NCI-H345 treated with DMSO at 0.1 percent for 48 hours (cell line): ENCODE results near the gene SPRR2B.
"Not testable (repeated sequence)": the region's sequence is repeated elsewhere in the genome, so short reads cannot be mapped to it uniquely, and the experiment has no call there.

Experiments
- DNase-seq: peaks from one replicate; lab custom pipeline; 2025; ENCODE audit not compliant: unreplicated experiment; lab: John Stamatoyannopoulos, UW

Gene SPRR2B

DNA sequence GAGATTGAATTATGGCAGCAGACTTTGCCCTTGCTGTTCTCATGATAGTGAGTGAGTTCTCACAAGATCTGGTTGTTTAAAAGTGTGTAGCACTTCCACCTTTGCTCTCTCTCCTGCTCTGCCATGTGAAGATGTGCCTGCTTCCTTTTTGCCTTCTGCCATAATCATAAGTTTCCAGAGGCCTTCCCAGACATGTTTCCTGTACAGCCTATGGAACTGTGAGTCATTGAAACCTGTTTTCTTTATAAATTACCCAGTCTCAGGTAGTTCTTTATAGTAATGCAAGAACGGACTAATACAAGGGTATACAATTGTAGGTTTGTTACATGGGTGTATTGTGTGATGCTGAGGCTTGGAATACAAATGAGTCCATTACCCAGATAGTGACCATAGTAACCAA, 36.2 kb downstream of the SPRR2B start:
- DNase-seq = no peak

- DNase-seq = no peak
Measured at GRCh38 chr1:153032677-153033308, 38.6 kb downstream of the SPRR2B start.

GRCh38 chr1:153032073-153032472, 39.3 kb downstream of the SPRR2B start:
- DNase-seq = no peak

DNA sequence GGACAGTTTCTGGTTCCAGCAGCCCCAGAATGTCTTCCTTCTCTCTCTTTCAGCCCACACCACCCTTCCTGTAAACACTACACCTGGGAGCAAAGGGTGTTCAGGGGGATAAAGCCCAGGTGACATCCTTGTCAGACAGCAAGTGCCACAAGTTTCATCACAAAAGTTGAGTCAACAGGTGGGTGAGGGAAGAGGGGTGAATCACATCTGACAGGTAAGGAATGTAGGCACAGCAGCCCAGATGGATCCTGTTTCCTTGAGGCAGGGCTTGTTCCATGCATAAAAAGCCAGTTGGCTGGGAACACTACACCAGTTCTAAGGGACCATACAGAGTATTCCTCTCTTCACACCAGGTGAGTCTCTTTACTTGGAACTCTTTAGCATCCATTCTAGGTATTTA, 40.5 kb downstream of the SPRR2B start, which contains the start of gene SPRR1B:
TSS of gene SPRR1B (plus strand) at position 309 of the 400 bp plus-strand sequence. CDS start 1,143 bp downstream, outside the sequence.
- no peak for DNase-seq

- no peak for DNase-seq
Measured at GRCh38 chr1:153028766-153029165, 42.6 kb downstream of the SPRR2B start.

DNA sequence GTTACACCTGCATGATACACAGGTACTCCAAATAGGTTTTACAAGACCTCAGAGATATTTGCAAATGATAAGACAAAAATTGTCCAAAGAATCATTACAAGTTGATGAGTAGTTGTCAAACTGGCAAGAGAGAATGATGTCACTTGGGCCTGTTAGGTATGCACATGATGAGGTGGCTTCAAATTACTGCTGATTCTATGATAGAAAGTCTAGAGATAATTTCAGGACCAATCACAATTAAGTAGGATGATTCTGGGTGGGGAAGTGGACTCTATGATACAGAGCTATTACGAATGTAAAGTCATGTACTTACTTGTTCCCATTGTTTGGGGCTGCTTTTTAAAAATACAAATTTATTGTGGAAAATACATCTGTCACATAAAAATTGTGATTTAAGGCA, 45.6 kb downstream of the SPRR2B start:
- no peak for DNase-seq

DNA sequence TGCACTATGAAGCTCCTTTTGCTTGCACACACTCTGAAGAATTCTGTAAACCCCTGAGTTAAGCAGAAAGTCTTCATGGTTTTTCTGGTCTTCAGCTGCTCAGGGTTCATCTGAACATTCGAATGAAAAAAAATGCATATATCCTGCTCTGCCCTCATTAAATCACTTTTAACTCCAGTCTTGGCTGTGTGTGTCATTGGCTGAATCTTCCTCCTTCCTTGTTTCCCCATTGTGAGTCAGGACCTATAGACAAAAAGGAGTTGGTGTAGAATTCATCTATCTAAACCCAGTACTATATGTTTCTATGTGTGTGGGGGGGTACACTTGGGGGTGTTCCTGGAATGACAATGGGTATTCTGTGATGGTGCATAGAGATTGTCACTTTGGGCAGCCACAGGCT, 47.0 kb downstream of the SPRR2B start:
- DNase-seq = no peak

GRCh38 chr1:153023109-153023508, 48.3 kb downstream of the SPRR2B start:
- DNase-seq = no peak

DNA sequence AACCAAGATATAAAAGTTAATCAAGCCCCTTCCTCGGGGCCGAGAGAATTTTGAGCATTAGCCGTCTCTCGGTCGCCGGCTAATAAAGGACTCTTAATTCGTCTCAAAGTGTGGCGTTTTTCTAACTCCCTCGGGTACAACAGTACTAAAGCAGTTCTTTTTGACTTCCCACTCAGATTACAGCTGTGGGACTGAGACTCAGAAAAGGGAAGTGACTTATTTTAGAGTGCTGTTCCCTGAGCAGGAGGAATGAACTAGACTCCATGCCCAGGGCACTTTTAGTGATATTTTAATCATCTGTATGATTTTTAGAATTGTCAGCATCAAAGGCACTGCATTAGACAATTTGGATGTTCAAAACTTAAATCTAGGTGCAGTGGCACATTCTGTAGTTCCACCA, 49.1 kb downstream of the SPRR2B start:
- DNase-seq = not testable (repeated sequence)

DNA sequence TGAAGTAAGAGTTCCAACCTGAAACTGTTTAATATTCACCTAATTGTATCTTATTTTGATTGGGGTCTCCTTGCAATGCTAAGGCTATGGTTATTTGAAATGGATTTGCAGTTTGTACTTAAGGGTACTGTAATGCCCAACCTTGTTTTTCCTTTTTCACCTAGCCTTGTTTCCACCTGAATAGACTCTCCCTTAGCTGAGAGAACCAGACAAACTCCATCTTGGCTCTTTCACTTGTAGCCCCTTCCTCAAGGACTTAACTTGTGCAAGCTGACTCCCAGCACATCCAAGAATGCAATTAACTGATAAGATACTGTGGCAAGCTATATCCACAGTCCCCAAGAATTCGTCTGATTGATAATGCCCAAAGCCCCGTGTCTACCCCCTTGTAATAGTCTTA, 49.6 kb downstream of the SPRR2B start:
- DNase-seq = not testable (repeated sequence)
